IPS DF 6.9 (cell line): ENCODE results near the gene DEPDC1.

Experiments
- DNase-seq: peaks from one replicate; pipeline ENCODE4 v3.0.0-alpha.2; 2013; ENCODE audit warnings: low read depth, low spot score
- H3K27ac ChIP-seq: one replicate; pipeline ENCODE4 v1.5.1; 2013; ENCODE audit warnings: low read length, control low read depth
- H3K27me3 ChIP-seq: 2 replicates; pipeline ENCODE4 v1.6.1; 2013; ENCODE audit warnings: mild to moderate bottlenecking, low read length; ENCODE audit not compliant: control insufficient read depth, insufficient read depth
- H3K36me3 ChIP-seq: 2 replicates; pipeline ENCODE4 v1.6.1; 2013; ENCODE audit warnings: low read length; ENCODE audit not compliant: control insufficient read depth, insufficient read depth
- H3K4me1 ChIP-seq: 2 replicates; pipeline ENCODE4 v1.6.1; 2013; ENCODE audit warnings: low read length; ENCODE audit not compliant: control insufficient read depth, insufficient read depth
- H3K4me3 ChIP-seq: 2 replicates; pipeline ENCODE4 v1.5.1; 2013; ENCODE audit warnings: mild to moderate bottlenecking, low read length
- H3K9me3 ChIP-seq: 2 replicates; pipeline ENCODE4 v1.6.1; 2013; ENCODE audit warnings: low read length, inconsistent platforms; ENCODE audit not compliant: control insufficient read depth, insufficient read depth
- WGBS: extraction: QIAGEN DNeasy Blood & Tissue Kit; methylation state at CpG from one replicate; pipeline ENCODE4 v1.1.7; 2013; ENCODE audit warnings: mixed read lengths, missing lambda C conversion rate; ENCODE audit not compliant: insufficient read length, insufficient coverage; 5-methylcytosine and 5-hydroxymethylcytosine counted together

The DEPDC1 gene

GRCh38 chr1:68496680-68497357, at the start of gene DEPDC1:
TSS of gene DEPDC1 (minus strand) at chr1:68497082. CDS start at chr1:68496999, 83 bp downstream.
- no peaks in the 10 kb centered on the region for H3K36me3 ChIP-seq
- H3K27ac ChIP-seq = no peak within 1 kb of the TSS
- no peaks in the 10 kb centered on the region for H3K9me3 ChIP-seq
- H3K4me3 ChIP-seq = peak within 1 kb of the TSS; percentile 68; the same call in 1 of the 2 replicates
- peak; percentile 92 for DNase-seq
- H3K4me1 ChIP-seq = no peaks in the 10 kb centered on the region
- H3K27me3 ChIP-seq = no peaks in the 10 kb centered on the region
- WGBS = no CpG with 5 or more reads among the region's 64 CpGs

- Histone ChIP-seq H3K27me3 (no peaks in the 10 kb centered on the region), H3K9me3 (no peaks in the 10 kb centered on the region), H3K27ac (no peak overlapping the region), H3K4me1 (no peaks in the 10 kb centered on the region), H3K36me3 (no peaks in the 10 kb centered on the region), H3K4me3 (no peak overlapping the region)
- DNase-seq = no peak
- WGBS = no CpG with 5 or more reads among the region's 4 CpGs
Observed at GRCh38 chr1:68544651-68545050, 47.8 kb upstream of the DEPDC1 start.

- no peak for DNase-seq
Observed at GRCh38 chr1:68542586-68542985, 45.7 kb upstream of the DEPDC1 start.

GRCh38 chr1:68538941-68539340, 42.1 kb upstream of the DEPDC1 start:
- no peak overlapping the region for H3K4me3 ChIP-seq
- no peaks in the 10 kb centered on the region for H3K36me3 ChIP-seq
- no peaks in the 10 kb centered on the region for H3K27me3 ChIP-seq
- no peaks in the 10 kb centered on the region for H3K9me3 ChIP-seq
- H3K27ac ChIP-seq = no peak overlapping the region
- H3K4me1 ChIP-seq = no peaks in the 10 kb centered on the region
- no peak for DNase-seq

More at GRCh38 chr1:68542586-68542985, 45.7 kb upstream of the DEPDC1 start:
- Histone ChIP-seq H3K9me3 (no peaks in the 10 kb centered on the region), H3K36me3 (no peaks in the 10 kb centered on the region), H3K27ac (no peak overlapping the region), H3K4me3 (no peak overlapping the region), H3K27me3 (no peaks in the 10 kb centered on the region), H3K4me1 (no peaks in the 10 kb centered on the region)

- Histone ChIP-seq H3K27ac (no peak overlapping the region), H3K27me3 (no peaks in the 10 kb centered on the region), H3K4me3 (no peak overlapping the region), H3K4me1 (no peaks in the 10 kb centered on the region), H3K36me3 (no peaks in the 10 kb centered on the region), H3K9me3 (no peaks in the 10 kb centered on the region)
- no CpG with 5 or more reads among the region's 3 CpGs for WGBS
- DNase-seq = no peak
Observed at GRCh38 chr1:68528243-68528642, 31.4 kb upstream of the DEPDC1 start.

- Histone ChIP-seq H3K4me1 (no peaks in the 10 kb centered on the region), H3K27ac (no peak overlapping the region), H3K36me3 (no peaks in the 10 kb centered on the region), H3K9me3 (no peaks in the 10 kb centered on the region), H3K27me3 (no peaks in the 10 kb centered on the region), H3K4me3 (no peak overlapping the region)
- no CpG with 5 or more reads among the region's 2 CpGs for WGBS
- no peak for DNase-seq
Observed at GRCh38 chr1:68525781-68526180, 28.9 kb upstream of the DEPDC1 start.

- H3K36me3 ChIP-seq = no peaks in the 10 kb centered on the region
- H3K4me3 ChIP-seq = no peak overlapping the region
- no peaks in the 10 kb centered on the region for H3K27me3 ChIP-seq
- no peak for DNase-seq
- H3K9me3 ChIP-seq = no peaks in the 10 kb centered on the region
- no peak overlapping the region for H3K27ac ChIP-seq
- no peaks in the 10 kb centered on the region for H3K4me1 ChIP-seq
Observed at GRCh38 chr1:68521286-68521685, 24.4 kb upstream of the DEPDC1 start.

- H3K4me1 ChIP-seq = no peaks in the 10 kb centered on the region
- no peak for DNase-seq
- no peaks in the 10 kb centered on the region for H3K27me3 ChIP-seq
- H3K27ac ChIP-seq = no peak overlapping the region
- no peaks in the 10 kb centered on the region for H3K36me3 ChIP-seq
- H3K4me3 ChIP-seq = no peak overlapping the region
- WGBS = no CpG with 5 or more reads among the region's 2 CpGs
- no peaks in the 10 kb centered on the region for H3K9me3 ChIP-seq
Observed at GRCh38 chr1:68516066-68516465, 19.2 kb upstream of the DEPDC1 start.

GRCh38 chr1:68511254-68511653, 14.4 kb upstream of the DEPDC1 start:
- H3K27ac ChIP-seq = no peak overlapping the region
- H3K4me3 ChIP-seq = no peak overlapping the region
- DNase-seq = no peak
- H3K27me3 ChIP-seq = no peaks in the 10 kb centered on the region
- no peaks in the 10 kb centered on the region for H3K4me1 ChIP-seq
- no CpG with 5 or more reads among the region's 2 CpGs for WGBS
- H3K9me3 ChIP-seq = no peaks in the 10 kb centered on the region
- no peaks in the 10 kb centered on the region for H3K36me3 ChIP-seq

- WGBS = no CpG with 5 or more reads among the region's 3 CpGs
- no peaks in the 10 kb centered on the region for H3K36me3 ChIP-seq
- no peak overlapping the region for H3K27ac ChIP-seq
- no peaks in the 10 kb centered on the region for H3K27me3 ChIP-seq
- no peaks in the 10 kb centered on the region for H3K9me3 ChIP-seq
- no peak for DNase-seq
- no peak overlapping the region for H3K4me3 ChIP-seq
- H3K4me1 ChIP-seq = no peaks in the 10 kb centered on the region
Observed at GRCh38 chr1:68506386-68506785, 9.5 kb upstream of the DEPDC1 start.

- no peak for DNase-seq
- H3K27me3 ChIP-seq = no peaks in the 10 kb centered on the region
- H3K36me3 ChIP-seq = no peaks in the 10 kb centered on the region
- H3K4me1 ChIP-seq = no peaks in the 10 kb centered on the region
- no peaks in the 10 kb centered on the region for H3K9me3 ChIP-seq
- no peak overlapping the region for H3K27ac ChIP-seq
- no peak overlapping the region for H3K4me3 ChIP-seq
Observed at GRCh38 chr1:68503085-68503484, 6.2 kb upstream of the DEPDC1 start.
